HK-2 (cell line): ENCODE measurements around the gene KAT8.
A peak's percentile ranks its signal among the peaks of the same experiment; 100 is the strongest.
"Not testable (repeated sequence)": the region's sequence is repeated elsewhere in the genome, so short reads cannot be mapped to it uniquely, and the experiment has no call there.

Source experiments
- DNase-seq: peaks from one replicate; pipeline ENCODE4 v3.0.0-alpha.2; 2018; ENCODE audit not compliant: unreplicated experiment

Gene KAT8

GRCh38 chr16:31148896-31149295 lies 31.4 kb downstream of the KAT8 start:
- DNase-seq = no peak

GRCh38 chr16:31149332-31149731 lies 31.9 kb downstream of the KAT8 start:
- DNase-seq = no peak

- no peak for DNase-seq
These were observed 32.7 kb downstream of the KAT8 start, which contains the start of gene PRSS36 for GRCh38 chr16:31149894-31150890. Gene PRSS36 (minus strand): TSS chr16:31150066. CDS start chr16:31150035, 31 bp downstream.

- DNase-seq = not testable (repeated sequence)
These were observed 33.5 kb downstream of the KAT8 start for GRCh38 chr16:31150976-31151375.

GRCh38 chr16:31157136-31157535 lies 39.7 kb downstream of the KAT8 start:
- no peak for DNase-seq

GRCh38 chr16:31167315-31167714 lies 49.9 kb downstream of the KAT8 start:
- DNase-seq = no peak

GRCh38 chr16:31168848-31169247 lies 51.4 kb downstream of the KAT8 start:
- DNase-seq = no peak

GRCh38 chr16:31170048-31170447 lies 52.6 kb downstream of the KAT8 start:
- not testable (repeated sequence) for DNase-seq

GRCh38 chr16:31177136-31177535 lies 59.7 kb downstream of the KAT8 start:
- DNase-seq = peak; percentile 92

- no peak for DNase-seq
These were observed 61.8 kb downstream of the KAT8 start for GRCh38 chr16:31179219-31179746.

GRCh38 chr16:31179747-31180459 lies 62.4 kb downstream of the KAT8 start, which contains the start of gene FUS:
Gene FUS (plus strand): TSS chr16:31180139. CDS start chr16:31180215, 76 bp downstream.
- peak; percentile 94 for DNase-seq
